Mucosa of descending colon (tissue), 3 donors: ENCODE data around the gene BGN. TPM values are rescaled to one million over a fixed set of nuclear protein-coding genes. Genes with fewer than 3 reads are reported as not detected.

Source experiments
- ATAC-seq: fragments of 200-7000 bp; cut with Tn5 transposase; one replicate; pipeline ENCODE4 v1.9.1; 2020; ENCODE audit warnings: mild to moderate bottlenecking, moderate library complexity
- DNase-seq, 3 donors: peaks; one replicate each; pipeline ENCODE4 v3.0.0-alpha.2; 2020
- H3K36me3 ChIP-seq: fragments of 200-600 bp; one replicate; pipeline ENCODE4 v1.8.0; 2021; ENCODE audit warnings: low read depth, mild to moderate bottlenecking
- H3K4me1 ChIP-seq: fragments of 200-600 bp; one replicate; pipeline ENCODE4 v1.8.0; 2021; ENCODE audit warnings: low read depth, mild to moderate bottlenecking
- H3K4me3 ChIP-seq: fragments of 200-600 bp; one replicate; pipeline ENCODE4 v1.8.0; 2021; ENCODE audit warnings: mild to moderate bottlenecking
- H3K9me3 ChIP-seq: fragments of 200-600 bp; one replicate; pipeline ENCODE4 v1.8.0; 2021; ENCODE audit warnings: mild to moderate bottlenecking
- CTCF ChIP-seq: fragments of 200-600 bp; IDR thresholded peaks from one replicate; pipeline ENCODE4 v1.8.0; 2022; ENCODE audit warnings: antibody characterized with exemption, mild to moderate bottlenecking
- intact Hi-C, 2 donors: fragments of 100-400 bp; cut with DNase I in 1 of 2; cut with micrococcal nuclease in 1 of 2; formaldehyde crosslinking; loops; one replicate each; pipeline versions ENCODE4 v1.11.0 to v1.11.1; 2022; cut with DNase I, micrococcal nuclease
- total RNA-seq, 3 donors: library from RNA; stranded (reverse); fragmentation: NEBNext Ultra II Directional in 2 of 3; extraction: Animal tissue kit (Norgen Biotek cat#: 25700) in 2 of 3; gene quantifications; one replicate each; pipeline versions ENCODE4 v1.2.1 to v1.2.4, GENCODE V29; 2021 to 2023
- donor health status: DM: no; HTN: no; CAD: no; lungs with moderate emphysema.
- donor health status: DM: no; HTN: no; CAD: no.
- donor health status: DM: no; HTN: yes; CAD: no.

Gene BGN
- total RNA-seq, 3 donors from 2014 or later: 3.5 to 21.8 (median 10.1) TPM

- H3K4me1 ChIP-seq: no peaks in the 10 kb centered on the region
- ATAC-seq: no peak
- intact Hi-C loops: no loop called here
- no peaks in the 10 kb centered on the region for H3K36me3 ChIP-seq
- no peak for DNase-seq
- no peak for TF ChIP-seq CTCF
- no peaks in the 10 kb centered on the region for H3K9me3 ChIP-seq
- no peak overlapping the region for H3K4me3 ChIP-seq
These were observed 26.7 kb upstream of the BGN start for GRCh38 chrX:153468008-153468580.

- Histone ChIP-seq H3K4me3 (peak overlapping the region; percentile 32), H3K9me3 (no peaks in the 10 kb centered on the region), H3K4me1 (no peaks in the 10 kb centered on the region), H3K36me3 (no peaks in the 10 kb centered on the region)
- intact Hi-C loops: no loop called here
- DNase-seq (peak in 2 of 3 donors; percentile 15 to 30), ATAC-seq (peak; percentile 45)
- no peak for TF ChIP-seq CTCF
These were observed 24.9 kb upstream of the BGN start for GRCh38 chrX:153469811-153470410.

- Histone ChIP-seq H3K36me3 (no peaks in the 10 kb centered on the region), H3K9me3 (no peaks in the 10 kb centered on the region), H3K4me1 (no peaks in the 10 kb centered on the region), H3K4me3 (peak within 1 kb of the TSS; percentile 32)
- intact Hi-C loops: no loop called here
- peak; percentile 42 for TF ChIP-seq CTCF
- ATAC-seq (peak; percentile 92), DNase-seq (peak; percentile 89 to 91 (median 89))
These were observed 24.1 kb upstream of the BGN start, which contains the start of gene HAUS7 for GRCh38 chrX:153470411-153471363. TSS of gene HAUS7 (minus strand) at chrX:153470576. CDS start at chrX:153470557, 19 bp downstream.

GRCh38 chrX:153471663-153472280 is 23.0 kb upstream of the BGN start:
- TF ChIP-seq CTCF: no peak
- DNase-seq (no peak), ATAC-seq (no peak)
- Histone ChIP-seq H3K36me3 (no peaks in the 10 kb centered on the region), H3K9me3 (no peaks in the 10 kb centered on the region), H3K4me1 (no peaks in the 10 kb centered on the region), H3K4me3 (no peak overlapping the region)
- intact Hi-C loops: no loop called here

GRCh38 chrX:153473126-153473525 is 21.7 kb upstream of the BGN start:
- Histone ChIP-seq H3K36me3 (no peaks in the 10 kb centered on the region), H3K4me1 (no peaks in the 10 kb centered on the region), H3K9me3 (no peaks in the 10 kb centered on the region), H3K4me3 (no peak overlapping the region)
- intact Hi-C loops: no loop called here
- TF ChIP-seq CTCF: no peak
- ATAC-seq: no peak
- no peak for DNase-seq
